IMR-90 (cell line): ENCODE results near the gene USP26. TPM values are rescaled to one million over a fixed set of nuclear protein-coding genes. Genes with fewer than 3 reads are reported as not detected.

ENCODE experiments used
- ATAC-seq: fragments of 200-7000 bp; cut with Tn5 transposase; 2 replicates; pipeline ENCODE4 v1.9.1; 2020; ENCODE audit warnings: low read depth, mild to moderate bottlenecking, moderate library complexity
- BruUV-seq: library from RNA; stranded (reverse); fragments of 400-500 nt; replicated peaks from 2 replicates; lab custom pipeline; 2021; lab: Mats Ljungman, UMichigan
- CTCF ChIA-PET: fragments of 300-600 bp; formaldehyde crosslinking; extraction: SDS; loops from one replicate; lab custom pipeline; 2021; ENCODE audit warnings: antibody characterized with exemption; lab: Yijun Ruan, JAX
- POLR2A ChIA-PET: fragments of 300-600 bp; sonication (Branson Sonifier 250); formaldehyde crosslinking; loops from one replicate; lab custom pipeline; 2022; ENCODE audit warnings: antibody characterized with exemption; ENCODE audit not compliant: unreplicated experiment; lab: Charles Lee
- DNase-seq: peaks from one replicate; pipeline ENCODE4 v3.0.0; 2013
- H2AFZ ChIP-seq: replicated peaks from 2 replicates; pipeline ENCODE3; 2013; ENCODE audit warnings: low read length, mild to moderate bottlenecking; ENCODE audit not compliant: poor library complexity
- H2AK5ac ChIP-seq: 2 replicates; pipeline ENCODE4 v1.6.1; 2013; ENCODE audit warnings: low read depth, low read length, inconsistent platforms
- H2AK9ac ChIP-seq: replicated peaks from 2 replicates; pipeline ENCODE3; 2013; ENCODE audit warnings: mild to moderate bottlenecking, low read depth, low read length, moderate library complexity; ENCODE audit not compliant: poor library complexity
- H2BK120ac ChIP-seq: 2 replicates; pipeline ENCODE4 v1.6.1; 2013; ENCODE audit warnings: low read depth, low read length, inconsistent platforms
- H2BK15ac ChIP-seq: 3 replicates; pipeline ENCODE4 v1.6.1; 2013; ENCODE audit warnings: low read depth, low read length, inconsistent platforms
- H2BK20ac ChIP-seq: 2 replicates; pipeline ENCODE4 v1.6.1; 2013; ENCODE audit warnings: low read depth, mild to moderate bottlenecking, inconsistent platforms, low read length, moderate library complexity
- H2BK5ac ChIP-seq: 2 replicates; pipeline ENCODE4 v1.6.1; 2013; ENCODE audit warnings: mild to moderate bottlenecking, low read depth, low read length, inconsistent platforms; ENCODE audit not compliant: poor library complexity, severe bottlenecking
- H3K14ac ChIP-seq: replicated peaks from 2 replicates; pipeline ENCODE4 v1.6.1; 2013; ENCODE audit warnings: low read depth, low read length, inconsistent platforms
- H3K18ac ChIP-seq: 2 replicates; pipeline ENCODE4 v1.6.1; 2013; ENCODE audit warnings: low read depth, low read length, control low read depth
- H3K23ac ChIP-seq: 2 replicates; pipeline ENCODE4 v1.6.1; 2013; ENCODE audit warnings: low read depth, low read length, inconsistent platforms
- H3K27ac ChIP-seq: 2 replicates; pipeline ENCODE4 v1.5.1; 2013; ENCODE audit warnings: mild to moderate bottlenecking, control low read depth, low read length; ENCODE audit not compliant: insufficient read depth
- H3K27me3 ChIP-seq: 2 replicates; pipeline ENCODE4 v1.6.1; 2013; ENCODE audit warnings: low read length; ENCODE audit not compliant: control insufficient read depth, insufficient read depth
- H3K36me3 ChIP-seq: 2 replicates; pipeline ENCODE4 v1.6.1; 2013; ENCODE audit warnings: low read length, mixed read lengths; ENCODE audit not compliant: control insufficient read depth, insufficient read depth
- H3K4ac ChIP-seq: 2 replicates; pipeline ENCODE4 v1.6.1; 2013; ENCODE audit warnings: low read depth, low read length, inconsistent platforms
- H3K4me1 ChIP-seq: 2 replicates; pipeline ENCODE4 v1.6.1; 2013; ENCODE audit warnings: low read length, mixed read lengths; ENCODE audit not compliant: control insufficient read depth, insufficient read depth
- H3K4me2 ChIP-seq: 2 replicates; pipeline ENCODE4 v1.6.1; 2013; ENCODE audit warnings: low read depth, mild to moderate bottlenecking, control low read depth, low read length, moderate library complexity
- H3K4me3 ChIP-seq: 2 replicates; pipeline ENCODE4 v1.5.1; 2013; ENCODE audit warnings: low read depth, mild to moderate bottlenecking, control low read depth, low read length, moderate library complexity; ENCODE audit not compliant: insufficient read depth
- H3K56ac ChIP-seq: 2 replicates; pipeline ENCODE4 v1.6.1; 2013; ENCODE audit warnings: low read length, inconsistent platforms; ENCODE audit not compliant: insufficient read depth; ENCODE audit errors: extremely low read depth
- H3K79me1 ChIP-seq, 2 experiments: 2 replicates each; pipeline ENCODE4 v1.6.1; 2013; ENCODE audit warnings: low read length in 2 of 2, inconsistent platforms in 1 of 2, low read depth in 1 of 2
- H3K9ac ChIP-seq: 2 replicates; pipeline ENCODE4 v1.6.1; 2013; ENCODE audit warnings: low read depth, low read length, control low read depth
- H3K9me1 ChIP-seq: 2 replicates; pipeline ENCODE4 v1.6.1; 2013; ENCODE audit warnings: low read length, inconsistent platforms; ENCODE audit not compliant: insufficient read depth
- H3K9me3 ChIP-seq: 2 replicates; pipeline ENCODE4 v1.6.1; 2013; ENCODE audit warnings: low read length; ENCODE audit not compliant: control insufficient read depth, insufficient read depth
- H4K20me1 ChIP-seq: 2 replicates; pipeline ENCODE4 v1.6.1; 2013; ENCODE audit warnings: low read length, inconsistent platforms; ENCODE audit not compliant: insufficient read depth
- H4K5ac ChIP-seq: 2 replicates; pipeline ENCODE4 v1.6.1; 2013; ENCODE audit warnings: mild to moderate bottlenecking, low read depth, low read length, control low read depth
- H4K8ac ChIP-seq, 2 experiments: 2 replicates each; pipeline ENCODE4 v1.6.1; 2013; ENCODE audit warnings: low read depth in 2 of 2, low read length in 2 of 2, control low read depth in 1 of 2, inconsistent platforms in 1 of 2
- H4K91ac ChIP-seq: 2 replicates; pipeline ENCODE4 v1.6.1; 2013; ENCODE audit warnings: low read depth, low read length, inconsistent platforms; ENCODE audit not compliant: insufficient read depth
- BHLHE40 ChIP-seq: fragments of 150-350 bp; IDR thresholded peaks from 2 replicates; pipeline ENCODE4 v1.6.1; 2016; ENCODE audit warnings: mild to moderate bottlenecking, low read depth, low read length
- CEBPB ChIP-seq: IDR thresholded peaks from 2 replicates; pipeline ENCODE4 v1.6.1; 2012; ENCODE audit warnings: low read depth, low read length, improper control_type of control experiment
- CTCF ChIP-seq: conservative IDR thresholded peaks from 2 replicates; pipeline ENCODE4 v1.5.1; 2012; ENCODE audit warnings: mild to moderate bottlenecking, low read depth, low read length, improper control_type of control experiment
- FOS ChIP-seq: fragments of 150-350 bp; IDR thresholded peaks from 2 replicates; pipeline ENCODE4 v1.6.1; 2016; ENCODE audit warnings: low read depth, low read length
- MAFK ChIP-seq: IDR thresholded peaks from 2 replicates; pipeline ENCODE4 v1.6.1; 2012; ENCODE audit warnings: low read depth, low read length, improper control_type of control experiment
- MAZ ChIP-seq: IDR thresholded peaks from 2 replicates; pipeline ENCODE4 v1.6.1; 2012; ENCODE audit warnings: low read depth, mild to moderate bottlenecking, low read length, improper control_type of control experiment, moderate library complexity, borderline replicate concordance
- MXI1 ChIP-seq: IDR thresholded peaks from 2 replicates; pipeline ENCODE4 v1.6.1; 2012; ENCODE audit warnings: low read depth, mild to moderate bottlenecking, low read length, moderate library complexity, borderline replicate concordance
- NFE2L2 ChIP-seq: fragments of 150-350 bp; IDR thresholded peaks from 2 replicates; pipeline ENCODE4 v1.6.1; 2016; ENCODE audit warnings: low read depth, mild to moderate bottlenecking, low read length
- RAD21 ChIP-seq: IDR thresholded peaks from 2 replicates; pipeline ENCODE4 v1.6.1; 2012; ENCODE audit warnings: low read length, improper control_type of control experiment
- RCOR1 ChIP-seq: IDR thresholded peaks from 2 replicates; pipeline ENCODE4 v1.6.1; 2012; ENCODE audit warnings: mild to moderate bottlenecking, low read length, improper control_type of control experiment; ENCODE audit not compliant: insufficient replicate concordance
- RFX5 ChIP-seq: IDR thresholded peaks from 2 replicates; pipeline ENCODE4 v1.8.0; 2012; ENCODE audit warnings: low read depth, mild to moderate bottlenecking, low read length, moderate library complexity
- USF2 ChIP-seq: fragments of 150-350 bp; IDR thresholded peaks from 2 replicates; pipeline ENCODE4 v1.6.1; 2017; ENCODE audit warnings: mild to moderate bottlenecking, antibody characterized with exemption, low read length, low read depth
- WGBS, 2 experiments: methylation state at CpG; one replicate each; pipeline versions ENCODE4 v1.1.5 to v1.1.7; 2013; ENCODE audit warnings: missing lambda C conversion rate in 2 of 2; ENCODE audit not compliant: insufficient read length in 1 of 2; ENCODE audit errors: extremely low coverage in 2 of 2; 5-methylcytosine and 5-hydroxymethylcytosine counted together
- dilution Hi-C: fragments of 300-500 bp; cut with HindIII; formaldehyde crosslinking; loops from one replicate; pipeline ENCODE4 v1.14.3; 2018; ENCODE audit warnings: low sequenced_read_pairs; ENCODE audit not compliant: unreplicated experiment
- in situ Hi-C: fragments of 300-500 bp; cut with MboI; formaldehyde crosslinking; loops from 3 replicates; pipeline ENCODE4 v1.14.3; 2019; ENCODE audit warnings: low sequenced_read_pairs, inconsistent platforms, mixed read lengths
- intact Hi-C: fragments of 100-400 bp; cut with micrococcal nuclease; formaldehyde crosslinking; loops from 2 replicates; pipeline ENCODE4 v1.10.0; 2022
- polyA plus RNA-seq, 3 experiments: library from polyadenylated mRNA; depleted of rRNA; stranded (reverse); fragments of >200 nt; gene quantifications; 2 replicates each; pipeline ENCODE4 v1.2.3, GENCODE V29; 2012; ENCODE audit warnings: low replicate concordance in 1 of 3
- total RNA-seq: library from RNA; depleted of rRNA; stranded (reverse); fragments of >200 nt; gene quantifications from 2 replicates; pipeline ENCODE4 v1.2.3, GENCODE V29; 2012

Gene USP26
- total and polyA plus RNA-seq, 2 of the 4 experiments (the other 2 are of a cell fraction), result not detected

- H3K56ac ChIP-seq, result no peak overlapping the region
- ATAC-seq (no peak), DNase-seq (no peak)
- H4K91ac ChIP-seq, result no peak overlapping the region
- H2BK20ac ChIP-seq, result no peak overlapping the region
- no peak overlapping the region for H4K5ac ChIP-seq
- no peak overlapping the region for H2AK5ac ChIP-seq
- H3K18ac ChIP-seq, result no peak overlapping the region
- H3K9me1 ChIP-seq, result no peaks in the 10 kb centered on the region
- BruUV-seq, result no TSS peak
- no peaks in the 10 kb centered on the region for H3K36me3 ChIP-seq
- ChIA-PET POLR2A (no interaction called here), CTCF (interaction anchor here (1.5 kb wide), 1 partner anchor 14 kb away, joined by 4 read pairs; no protein-coding TSS in a partner anchor)
- H2BK5ac ChIP-seq, result no peak overlapping the region
- H2AFZ ChIP-seq, result no peak overlapping the region
- no peak overlapping the region for H2BK120ac ChIP-seq
- H3K4ac ChIP-seq, result no peak overlapping the region
- H2BK15ac ChIP-seq, result no peak overlapping the region
- H4K20me1 ChIP-seq, result no peaks in the 10 kb centered on the region
- WGBS, 2 experiments, result no CpG with 5 or more reads among the region's 2 CpGs
- no peak overlapping the region for H3K14ac ChIP-seq
- no peak overlapping the region for H3K9ac ChIP-seq
- no peak overlapping the region for H2AK9ac ChIP-seq
- H3K79me1 ChIP-seq, result no peaks in the 10 kb centered on the region
- H3K4me2 ChIP-seq, result no peak overlapping the region
- no peak overlapping the region for H3K27ac ChIP-seq
- intact Hi-C loops (no loop called here), dilution Hi-C loops (no loop called here), in situ Hi-C loops (no loop called here)
- no peaks in the 10 kb centered on the region for H3K4me1 ChIP-seq
- H3K4me3 ChIP-seq, result no peak overlapping the region
- H3K27me3 ChIP-seq, result peaks cover 2% of the 10 kb centered on the region; the same call in 1 of the 2 replicates
- no peaks in the 10 kb centered on the region for H3K9me3 ChIP-seq
- H3K23ac ChIP-seq, result no peak overlapping the region
- TF ChIP-seq NFE2L2 (no peak), USF2 (no peak), RFX5 (no peak), RCOR1 (no peak), FOS (no peak), CEBPB (no peak), RAD21 (no peak), BHLHE40 (no peak), MAZ (no peak), MAFK (no peak), CTCF (no peak), MXI1 (no peak)
- no peak overlapping the region for H4K8ac ChIP-seq
Measured at GRCh38 chrX:132990835-132991234, 106.1 kb downstream of the USP26 start.
